GM18508 (cell line): ENCODE results near the gene PRTG.

ENCODE experiments used
- ATAC-seq: cut with Tn5 transposase; IDR thresholded peaks from one replicate; pipeline ENCODE4 v1.9.1; 2021; ENCODE audit warnings: moderate number of reproducible peaks; ENCODE audit not compliant: insufficient read depth, unreplicated experiment

The PRTG gene

DNA sequence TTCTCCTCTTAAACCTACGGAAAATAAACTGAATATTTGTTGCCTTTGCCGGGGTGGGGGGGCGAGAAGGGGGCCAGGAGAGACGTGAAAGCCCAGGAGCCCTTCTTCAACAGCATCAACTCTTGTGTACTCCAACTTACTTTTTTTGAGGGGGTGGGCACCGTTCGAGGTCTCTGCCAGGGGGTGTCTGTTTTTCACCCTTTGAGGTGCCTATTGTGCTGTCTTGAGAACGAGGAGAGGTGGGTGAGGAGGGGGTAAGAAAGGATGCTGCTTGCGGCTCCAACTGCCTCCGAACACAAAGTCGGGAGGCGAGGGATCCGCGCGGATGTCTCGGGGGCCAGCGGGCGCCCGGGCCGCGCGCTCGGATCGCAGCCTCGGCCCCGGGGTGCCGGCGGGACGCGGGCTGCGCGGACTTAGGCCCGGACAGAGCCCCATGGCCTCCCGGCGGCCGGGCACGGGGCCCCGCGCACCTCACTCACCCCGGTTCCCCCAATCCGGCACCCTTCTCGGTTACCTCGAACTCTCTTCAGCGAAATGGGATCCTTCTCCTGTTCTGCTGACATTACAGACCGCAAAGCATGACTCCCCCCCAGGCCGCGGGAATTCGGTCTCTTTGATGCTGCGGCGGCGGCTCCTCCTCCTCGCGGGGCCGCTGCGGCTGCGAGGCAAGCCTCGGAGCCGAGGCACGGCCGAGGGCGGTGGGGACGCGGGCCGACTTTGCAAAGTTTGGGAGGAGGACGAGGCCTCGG is 155.5 kb downstream of the PRTG start:
- ATAC-seq = no peak

DNA sequence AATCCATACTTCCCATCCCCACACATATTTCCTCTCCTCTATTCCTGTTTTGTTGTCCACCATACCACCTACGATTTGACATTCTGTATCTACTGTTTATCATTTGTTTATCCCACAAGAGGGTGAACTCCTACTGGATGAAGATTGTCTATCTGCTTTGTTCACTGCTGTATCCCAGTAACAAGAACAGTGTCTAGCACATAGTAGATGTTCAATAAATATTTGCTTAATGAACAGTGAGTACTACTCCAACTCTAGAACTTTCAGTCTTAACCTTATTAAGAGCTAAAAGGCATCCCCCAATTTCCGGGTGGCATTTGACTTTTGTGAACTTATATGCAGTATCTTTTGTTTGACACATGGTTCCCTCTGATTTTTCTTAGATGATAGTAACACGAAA is 156.1 kb downstream of the PRTG start:
- no peak for ATAC-seq

DNA sequence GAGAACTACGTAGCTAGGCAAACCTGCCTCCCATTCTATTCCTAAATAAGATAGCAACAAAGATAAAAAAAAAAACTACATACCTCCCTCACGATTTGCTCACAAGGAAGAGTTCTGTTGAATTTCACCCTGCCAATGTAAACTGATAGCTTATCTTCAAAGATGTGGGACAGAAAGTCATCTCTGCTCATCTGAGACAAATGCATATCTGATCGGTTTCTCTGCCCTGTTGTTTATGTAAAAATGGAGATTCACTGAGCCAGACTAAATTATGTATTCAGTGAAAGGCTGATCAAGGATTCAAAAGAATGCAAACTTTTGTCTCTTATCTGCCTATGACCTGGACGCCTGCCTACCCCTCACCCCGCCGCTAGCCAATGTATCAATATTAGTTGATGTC is 166.0 kb downstream of the PRTG start:
- no peak for ATAC-seq

DNA sequence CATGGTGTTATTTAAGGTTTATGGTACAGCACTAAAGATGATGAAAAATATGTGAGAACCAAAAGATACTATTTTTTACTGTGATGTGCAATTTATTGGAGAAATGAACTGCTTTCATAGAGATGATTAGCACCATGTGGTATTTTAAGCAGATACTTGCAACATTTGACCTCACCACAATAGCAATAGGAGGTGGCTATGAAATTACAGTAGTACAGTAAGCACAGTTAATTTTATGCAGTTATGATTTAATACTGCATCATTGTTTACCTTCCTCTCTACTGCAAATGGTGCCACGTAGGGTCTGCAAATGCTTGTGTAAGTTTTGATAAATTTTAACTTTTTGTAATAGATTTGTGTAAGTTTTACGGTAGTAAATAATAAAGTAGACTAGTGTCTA is 168.9 kb downstream of the PRTG start:
- ATAC-seq = no peak

DNA sequence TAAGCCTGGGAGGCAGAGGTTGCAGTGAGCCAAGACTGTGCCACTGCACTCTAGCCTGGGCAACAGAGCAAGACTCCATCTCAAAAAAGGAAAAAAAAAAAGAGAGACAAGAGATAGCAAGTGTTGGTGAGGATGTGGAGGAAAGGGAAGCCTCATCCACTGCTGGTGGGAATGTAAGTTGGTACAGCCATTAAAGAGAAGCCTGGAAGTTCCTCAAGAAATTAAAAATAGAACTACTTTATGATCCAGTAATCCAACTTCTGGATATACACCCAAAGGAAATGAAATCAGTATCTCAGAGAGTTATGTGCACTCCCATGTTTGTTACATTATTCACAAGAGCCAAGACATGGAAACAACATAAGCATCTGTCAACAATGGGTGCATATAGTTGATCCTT is 169.7 kb downstream of the PRTG start:
- ATAC-seq = no peak

DNA sequence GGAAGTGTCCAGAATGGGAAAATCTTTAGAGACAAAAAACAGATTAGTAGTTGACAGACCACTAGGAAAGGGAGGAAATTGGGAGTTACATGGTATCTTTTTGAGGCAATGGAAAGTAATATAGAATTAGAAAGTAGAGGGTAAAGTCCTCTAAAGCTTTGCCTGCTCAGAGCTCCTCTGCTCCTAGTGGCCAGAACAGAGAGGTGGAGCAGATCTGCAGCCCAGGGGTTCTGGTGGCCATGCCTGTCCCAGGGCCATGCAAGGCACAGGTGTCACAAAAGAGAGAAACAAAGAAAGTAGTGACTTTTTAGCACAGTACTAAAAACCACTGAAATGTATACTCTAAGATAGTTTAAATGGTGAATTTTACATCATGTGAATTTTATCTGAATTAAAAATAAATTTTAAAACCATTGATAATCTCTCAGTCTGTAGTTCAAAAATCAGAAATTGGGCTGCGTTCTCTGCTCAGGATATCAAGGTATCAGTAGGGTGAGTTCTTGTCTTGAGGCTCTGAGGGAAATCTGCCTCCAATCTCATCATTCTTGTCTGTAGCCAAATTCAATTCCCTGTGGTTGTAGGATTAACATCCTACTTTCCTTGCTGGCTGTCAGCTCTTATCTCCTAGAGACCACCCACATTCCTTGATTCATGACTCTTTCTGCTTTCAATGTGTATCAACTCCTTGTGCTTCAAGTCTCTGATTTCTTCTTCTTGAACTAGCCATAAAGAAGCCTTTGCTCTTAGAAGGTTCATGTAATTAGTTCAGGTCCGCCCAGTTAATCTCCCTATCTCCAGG is 178.4 kb downstream of the PRTG start:
- ATAC-seq = no peak

DNA sequence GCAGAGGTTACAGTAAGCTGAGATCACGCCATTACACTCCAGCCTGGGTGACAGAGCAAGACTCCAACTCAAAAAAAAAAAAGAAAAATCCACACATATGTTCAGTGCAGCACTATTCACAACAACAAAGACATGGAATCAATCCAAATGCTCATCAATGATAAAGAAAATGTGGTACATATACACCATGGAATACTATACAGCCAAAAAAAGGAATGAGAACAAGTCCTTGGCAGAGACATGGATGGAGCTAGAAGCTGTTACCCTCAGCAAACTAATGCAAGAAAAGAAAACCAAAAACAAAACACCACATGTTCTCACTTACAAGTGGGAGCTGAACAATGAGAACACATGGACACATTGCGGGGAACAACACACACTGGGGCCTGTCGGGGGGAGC is 180.4 kb downstream of the PRTG start:
- no peak for ATAC-seq
